K562 (cell line): ENCODE results near the gene NFKB2. TPM values are rescaled to one million over a fixed set of nuclear protein-coding genes. Genes with fewer than 3 reads are reported as not detected.

Source experiments
- COPS2 ChIP-seq: fragments of 450-650 bp; conservative IDR thresholded peaks from 2 replicates; pipeline ENCODE4 v1.6.1; 2016; ENCODE audit warnings: mild to moderate bottlenecking, moderate library complexity
- DMBX1 ChIP-seq: fragments of 250-450 bp; sonication (Bioruptor Pico); IDR thresholded peaks from 2 replicates; pipeline ENCODE4 v1.8.0; 2022; ENCODE audit warnings: inconsistent platforms, mild to moderate bottlenecking, moderate library complexity, borderline replicate concordance
- JUND ChIP-seq, 2 experiments: IDR thresholded peaks; 2 replicates in 1 of 2; 3 replicates in 1 of 2; pipeline ENCODE4 v1.6.1; 2011; ENCODE audit warnings: borderline replicate concordance in 2 of 2, low read depth in 2 of 2, low read length in 2 of 2, improper control_type of control experiment in 1 of 2, missing biosample characterization in 1 of 2, missing genetic modification characterization in 1 of 2, missing genetic modification reagents in 1 of 2
- MNT ChIP-seq, 2 experiments: fragments of 450-650 bp; conservative IDR thresholded peaks; 2 replicates each; pipeline ENCODE4 v1.6.1; 2017; ENCODE audit warnings: mild to moderate bottlenecking in 2 of 2, moderate library complexity in 2 of 2
- NONO ChIP-seq, 2 experiments: fragments of 200-400 bp in 1 of 2; fragments of 450-650 bp in 1 of 2; formaldehyde crosslinking in 1 of 2; IDR thresholded peaks; 2 replicates each; pipeline ENCODE4 v1.6.1; 2017; ENCODE audit warnings: low read depth in 2 of 2, mild to moderate bottlenecking in 2 of 2, moderate library complexity in 2 of 2, low read length in 1 of 2
- PATZ1 ChIP-seq: fragments of 250-450 bp; sonication (Bioruptor Pico); IDR thresholded peaks from 2 replicates; pipeline ENCODE4 v1.5.0; 2020; ENCODE audit warnings: mild to moderate bottlenecking, borderline replicate concordance
- PYGO2 ChIP-seq: fragments of 450-650 bp; IDR thresholded peaks from 2 replicates; pipeline ENCODE4 v1.6.1; 2016; ENCODE audit warnings: mild to moderate bottlenecking, missing genetic modification characterization, moderate library complexity, missing compliant biosample characterization
- ZFP30 ChIP-seq: fragments of 250-450 bp; sonication (Bioruptor Pico); IDR thresholded peaks from 2 replicates; pipeline ENCODE4 v1.8.0; 2022; ENCODE audit warnings: moderate library complexity, mild to moderate bottlenecking, inconsistent platforms, borderline replicate concordance
- ZNF668 ChIP-seq: fragments of 250-450 bp; sonication (Bioruptor Pico); IDR thresholded peaks from 2 replicates; pipeline ENCODE4 v1.8.0; 2022; ENCODE audit warnings: mild to moderate bottlenecking, inconsistent platforms
- ZNF764 ChIP-seq: fragments of 250-450 bp; sonication (Bioruptor Pico); IDR thresholded peaks from 2 replicates; pipeline ENCODE4 v1.4.0; 2020; ENCODE audit warnings: low read depth, mild to moderate bottlenecking, moderate library complexity
- polyA plus RNA-seq, 8 experiments: library from polyadenylated mRNA; depleted of rRNA in 4 of 8; stranded (reverse) in 5 of 8; unstranded in 3 of 8; fragments of >200 nt; fragmentation: Nextera tagmentation in 2 of 8; fragmentation: Illumina TruSeq in 1 of 8; extraction: Ambion mirVana in 2 of 8; extraction: Trizol in 1 of 8; gene quantifications; 2 replicates each; pipeline versions ENCODE4 v1.2.1 to v1.2.3, GENCODE V29; 2011 to 2014; ENCODE audit warnings: inconsistent platforms in 1 of 8, missing spikeins in 1 of 8
- total RNA-seq, 7 experiments: library from RNA; depleted of rRNA in 6 of 7; stranded (reverse); fragments of >200 nt in 6 of 7; fragmentation: Illumina TruSeq in 2 of 7; extraction: Trizol in 2 of 7; gene quantifications; 2 replicates each; pipeline versions ENCODE4 v1.2.1 to v1.2.3, GENCODE V29; 2011 to 2021; ENCODE audit warnings: low replicate concordance in 1 of 7
- TF ChIP-seq, protein P1 (sequence below): sonication (generic); formaldehyde crosslinking; IDR thresholded peaks from 2 replicates; pipeline ENCODE4 v1.8.0; 2022; ENCODE audit warnings: mild to moderate bottlenecking, missing genetic modification reagents

NFKB2 gene
- total and polyA plus RNA-seq, 9 of the 15 experiments (the other 6 are each of a cell fraction or from before 2014, with no cell fraction given) = 0.07 to 20.3 (median 7.9) TPM

- TF ChIP-seq PATZ1 (CRISPR knock-in tag) (no peak), ZNF668 (no peak), NONO (IDR thresholded peaks at IDR 0.05; ENCODE audit: low read depth in 2 of 2, low read length in 1 of 2) (no peak), JUND (IDR thresholded peaks at IDR 0.05; ENCODE audit: borderline replicate concordance, low read depth, low read length) (no peak), JUND (tag; IDR thresholded peaks at IDR 0.05; ENCODE audit: borderline replicate concordance, low read depth, low read length) (no peak), COPS2 (no peak), ZFP30 (CRISPR knock-in tag) (no peak), MNT (conservative IDR thresholded peaks at IDR 0.05) (peak; percentile 29; a peak in 1 of 4 replicates), DMBX1 (CRISPR knock-in tag) (no peak), PYGO2 (tag) (no peak), ZNF764 (CRISPR knock-in tag) (no peak)
- TF ChIP-seq, protein P1, sequence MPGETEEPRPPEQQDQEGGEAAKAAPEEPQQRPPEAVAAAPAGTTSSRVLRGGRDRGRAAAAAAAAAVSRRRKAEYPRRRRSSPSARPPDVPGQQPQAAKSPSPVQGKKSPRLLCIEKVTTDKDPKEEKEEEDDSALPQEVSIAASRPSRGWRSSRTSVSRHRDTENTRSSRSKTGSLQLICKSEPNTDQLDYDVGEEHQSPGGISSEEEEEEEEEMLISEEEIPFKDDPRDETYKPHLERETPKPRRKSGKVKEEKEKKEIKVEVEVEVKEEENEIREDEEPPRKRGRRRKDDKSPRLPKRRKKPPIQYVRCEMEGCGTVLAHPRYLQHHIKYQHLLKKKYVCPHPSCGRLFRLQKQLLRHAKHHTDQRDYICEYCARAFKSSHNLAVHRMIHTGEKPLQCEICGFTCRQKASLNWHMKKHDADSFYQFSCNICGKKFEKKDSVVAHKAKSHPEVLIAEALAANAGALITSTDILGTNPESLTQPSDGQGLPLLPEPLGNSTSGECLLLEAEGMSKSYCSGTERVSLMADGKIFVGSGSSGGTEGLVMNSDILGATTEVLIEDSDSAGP (CRISPR knock-in tag) = no peak
Observed at GRCh38 chr10:102396317-102396650, 779 bp downstream of the NFKB2 start (continued).
